GM19324 (cell line): ENCODE results near the gene AGER.
"Not testable (repeated sequence)": the region's sequence is repeated elsewhere in the genome, so short reads cannot be mapped to it uniquely, and the experiment has no call there.

Experiments used
- ATAC-seq: cut with Tn5 transposase; IDR thresholded peaks from one replicate; pipeline ENCODE4 v1.9.1; 2021; ENCODE audit warnings: mild to moderate bottlenecking, moderate library complexity; ENCODE audit not compliant: unreplicated experiment, low FRiP score

AGER gene

GRCh38 chr6:32151181-32151862 is 32.7 kb downstream of the AGER start:
- ATAC-seq = no peak

DNA sequence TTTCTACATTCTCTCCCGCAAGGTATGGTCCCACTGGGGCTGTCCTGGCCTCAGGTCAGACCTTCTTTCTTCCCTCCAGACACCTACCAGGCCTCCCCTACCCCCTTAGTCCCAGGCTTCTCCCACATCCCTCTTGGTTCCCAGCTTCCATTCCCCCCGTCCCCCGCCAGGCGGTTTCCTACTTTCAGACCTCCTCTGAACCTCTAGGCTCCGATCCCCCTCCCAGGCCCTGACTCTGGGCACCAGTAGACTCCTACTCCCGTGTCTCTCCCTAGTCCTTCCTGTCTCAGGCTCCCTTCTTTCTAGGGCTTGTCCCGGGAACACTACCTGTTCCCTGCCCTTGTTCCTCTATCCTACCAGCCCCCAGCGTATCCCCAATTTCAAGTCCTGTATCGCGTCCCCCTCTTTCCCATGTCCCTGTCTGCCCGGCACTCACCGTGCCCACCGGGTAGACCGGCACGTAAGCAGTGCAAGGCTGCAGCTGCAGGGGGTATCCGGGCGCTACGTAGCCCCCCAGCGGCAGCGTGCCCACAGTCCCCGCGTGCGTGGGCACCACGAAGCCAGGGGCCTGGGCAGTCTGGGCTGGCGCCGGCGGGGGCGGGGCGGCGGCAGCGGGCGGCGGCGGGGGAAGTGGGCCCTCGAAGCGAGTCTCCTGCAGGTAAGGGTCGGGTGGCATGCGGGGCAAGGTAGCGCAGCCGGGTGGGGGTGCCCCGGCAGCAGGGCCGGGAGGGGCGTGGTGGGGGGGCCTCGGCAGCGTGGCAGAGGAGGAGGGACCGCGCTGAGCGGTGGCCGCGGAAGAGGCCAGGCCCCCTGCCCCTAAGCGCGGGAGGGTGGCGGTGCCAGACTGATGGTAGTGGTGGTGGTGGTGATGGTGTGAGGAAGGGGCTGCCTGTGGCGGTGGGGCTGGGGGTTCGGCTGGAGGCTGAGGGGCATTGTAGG is 33.9 kb downstream of the AGER start:
- no peak for ATAC-seq

DNA sequence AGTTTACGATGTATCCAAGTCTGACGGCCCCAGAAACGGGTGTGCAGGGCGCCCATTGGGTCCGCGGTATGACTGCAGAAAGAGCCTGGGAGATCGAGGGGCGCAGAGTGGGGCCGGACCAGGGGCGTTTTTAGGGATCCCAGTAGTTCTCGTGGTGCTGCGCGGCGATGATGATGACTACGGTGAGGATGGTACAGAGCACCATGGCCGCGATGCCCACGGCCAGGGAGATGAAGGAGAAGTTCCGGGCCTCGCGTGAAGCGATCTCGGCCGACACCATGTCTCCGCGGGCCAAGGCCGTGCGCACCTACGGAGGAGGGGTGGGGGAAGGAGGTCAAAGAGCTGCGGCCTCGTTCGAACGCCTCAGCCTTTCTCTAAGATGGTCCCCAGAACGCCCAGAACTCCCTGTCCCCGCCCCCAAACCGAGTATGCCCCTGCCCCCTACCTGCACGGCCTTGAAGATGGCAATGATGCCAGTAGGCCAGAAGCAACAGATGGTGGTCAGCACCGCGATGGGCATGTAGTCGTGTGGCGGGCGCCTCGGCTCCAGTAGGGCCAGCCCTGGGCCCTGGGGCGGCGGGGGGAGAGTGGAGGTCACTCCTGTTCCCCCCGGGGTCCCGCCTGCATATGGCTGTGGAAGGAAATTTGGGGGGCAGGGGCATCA is 34.8 kb downstream of the AGER start:
- ATAC-seq = no peak

DNA sequence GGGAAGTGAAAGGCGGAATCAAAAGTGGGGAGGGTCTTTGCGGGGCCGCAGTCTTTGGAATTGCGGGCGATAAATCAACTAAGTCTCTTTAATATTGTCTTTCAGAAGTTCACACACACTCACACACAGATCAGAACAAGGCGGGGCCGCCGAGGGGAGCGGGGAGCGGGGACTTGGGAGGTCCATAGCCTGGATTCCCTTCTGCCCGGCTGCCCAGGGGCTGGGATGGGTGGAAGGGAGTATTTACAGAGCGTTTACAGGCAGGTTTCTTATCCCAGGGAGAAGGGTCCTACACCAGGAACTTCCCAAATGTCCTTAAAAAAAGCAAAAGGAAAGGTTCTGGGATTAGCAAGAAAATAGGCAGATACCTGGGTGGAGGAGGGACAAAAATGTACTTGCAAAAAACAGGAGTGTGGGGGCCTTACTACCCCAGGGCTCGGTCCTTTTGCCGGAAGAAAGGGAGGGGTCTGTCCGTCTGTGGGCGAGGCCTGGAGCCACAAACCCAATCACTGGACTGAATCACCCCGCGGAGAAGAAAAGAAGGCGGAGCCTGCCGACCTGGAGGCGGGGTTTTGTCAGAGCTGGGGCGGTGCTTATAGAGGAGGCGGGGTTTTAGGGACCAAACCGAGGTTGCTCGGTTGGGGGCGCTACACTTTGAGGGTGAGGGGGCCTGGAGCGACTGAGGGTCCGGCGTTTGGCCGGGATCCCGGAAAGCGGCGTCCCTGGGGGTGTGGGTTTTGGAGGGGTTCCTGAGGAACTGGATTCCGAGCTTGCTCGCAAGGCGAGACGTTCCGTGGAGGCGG is 35.6 kb downstream of the AGER start:
- no peak for ATAC-seq

- no peak for ATAC-seq
Observed at GRCh38 chr6:32147401-32148132, 36.5 kb downstream of the AGER start.

DNA sequence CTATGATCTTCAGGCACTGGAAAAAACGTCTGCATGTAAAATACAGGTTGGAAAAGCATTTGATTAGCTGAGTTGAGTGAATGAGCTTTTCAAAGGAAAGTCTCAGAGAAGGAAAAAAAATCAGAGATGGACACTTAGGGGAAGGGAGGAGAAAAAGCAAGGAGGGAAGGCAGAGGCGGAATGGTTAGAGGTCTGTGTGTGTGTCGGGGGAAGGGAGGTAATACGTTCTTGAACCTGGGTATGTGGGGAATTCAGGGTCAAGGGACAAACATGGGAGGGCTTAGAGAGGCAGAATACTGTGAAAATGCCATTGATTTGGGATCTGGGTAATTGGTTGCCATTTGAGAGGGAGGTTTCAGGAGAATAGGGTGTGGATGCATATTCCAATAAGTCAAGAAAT is 37.4 kb downstream of the AGER start:
- no peak for ATAC-seq

DNA sequence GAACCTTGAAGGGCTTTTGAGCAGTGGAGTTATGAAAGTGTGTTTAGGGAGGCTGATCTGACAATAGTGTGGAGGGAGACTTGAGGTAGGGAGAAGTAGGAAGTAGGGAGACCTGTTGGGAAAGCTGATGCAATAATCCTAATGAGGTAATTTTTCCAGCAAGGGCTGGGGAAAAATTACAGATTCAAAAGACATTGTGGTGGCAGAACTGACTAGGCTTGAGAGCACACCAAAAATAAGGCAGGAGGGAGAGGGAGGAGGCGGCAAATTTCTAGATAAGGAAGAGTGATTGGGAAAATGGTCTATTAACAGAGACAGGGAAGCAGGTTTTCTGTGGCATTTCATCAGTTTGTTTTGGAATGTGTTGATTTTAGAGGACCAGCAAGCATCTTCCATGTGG is 37.8 kb downstream of the AGER start:
- no peak for ATAC-seq

DNA sequence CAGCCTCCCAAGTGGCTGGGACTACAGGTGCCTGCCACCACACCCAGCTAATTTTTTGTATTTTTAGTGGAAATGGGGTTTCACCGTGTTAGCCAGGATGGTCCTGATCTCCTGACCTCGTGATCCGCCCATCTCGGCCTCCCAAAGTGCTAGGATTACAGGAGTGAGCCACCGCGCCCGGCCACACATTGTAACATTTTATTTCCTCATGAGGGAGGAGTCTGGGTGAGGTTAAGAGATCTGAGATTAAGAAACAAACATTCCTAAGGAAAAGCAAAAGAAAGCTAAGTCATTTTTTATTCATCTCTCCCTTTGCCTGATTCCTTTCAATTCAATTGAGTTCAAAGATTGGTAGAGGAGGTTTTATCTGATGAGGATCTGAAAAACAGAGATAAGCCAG is 39.8 kb downstream of the AGER start:
- not testable (repeated sequence) for ATAC-seq

DNA sequence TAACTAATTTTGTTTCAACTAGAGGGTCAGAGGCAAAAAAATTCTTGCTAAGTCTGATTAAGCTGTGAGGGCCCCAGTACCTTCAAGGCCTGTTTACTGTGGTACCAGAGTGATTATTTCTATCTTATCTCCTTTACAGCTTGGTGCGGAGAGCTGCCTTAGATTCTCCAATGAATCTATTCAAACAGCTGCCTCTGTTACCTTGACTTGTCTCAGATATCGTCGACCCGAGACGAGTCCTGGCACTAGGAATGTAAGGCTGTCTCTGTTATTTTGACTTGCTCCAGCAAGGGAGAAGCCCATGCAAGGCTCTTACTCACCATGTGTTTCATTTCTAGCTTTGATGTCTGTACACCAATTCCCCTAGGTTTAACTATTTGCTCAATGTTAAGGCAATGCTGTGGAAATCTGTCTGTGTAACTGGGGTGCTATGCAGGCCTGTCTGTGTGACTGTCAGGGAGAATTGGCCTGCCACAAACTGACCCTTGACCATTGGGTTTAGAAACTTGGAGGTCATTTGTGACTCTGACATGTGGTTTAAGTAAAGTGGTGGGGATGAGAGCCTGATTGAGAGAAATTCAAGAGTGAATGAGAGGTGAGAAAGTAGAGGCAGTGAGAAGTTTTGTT is 43.5 kb downstream of the AGER start:
- ATAC-seq = no peak

GRCh38 chr6:32139590-32139989 is 44.5 kb downstream of the AGER start:
- ATAC-seq = no peak

DNA sequence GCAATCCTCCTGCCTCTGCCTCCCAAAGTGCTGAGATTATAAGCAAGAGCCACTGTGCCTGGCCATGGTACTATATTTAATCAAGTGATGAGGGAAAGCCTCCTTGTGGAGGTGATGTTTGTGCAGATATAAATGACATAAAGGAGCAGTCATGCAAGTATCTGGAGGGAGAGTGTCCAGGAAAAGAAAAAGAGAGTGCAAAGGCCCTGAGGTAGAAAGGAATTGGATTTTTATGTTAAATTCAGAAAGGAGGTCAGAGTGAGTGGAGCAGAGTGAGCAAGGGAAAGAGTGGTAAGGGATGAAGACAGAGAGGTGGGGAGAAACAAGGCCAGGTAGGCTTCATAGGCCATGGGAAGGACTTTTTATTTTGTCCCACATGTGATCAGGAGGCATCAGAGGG is 46.6 kb downstream of the AGER start:
- no peak for ATAC-seq

GRCh38 chr6:32133786-32134185 is 50.3 kb downstream of the AGER start:
- no peak for ATAC-seq

DNA sequence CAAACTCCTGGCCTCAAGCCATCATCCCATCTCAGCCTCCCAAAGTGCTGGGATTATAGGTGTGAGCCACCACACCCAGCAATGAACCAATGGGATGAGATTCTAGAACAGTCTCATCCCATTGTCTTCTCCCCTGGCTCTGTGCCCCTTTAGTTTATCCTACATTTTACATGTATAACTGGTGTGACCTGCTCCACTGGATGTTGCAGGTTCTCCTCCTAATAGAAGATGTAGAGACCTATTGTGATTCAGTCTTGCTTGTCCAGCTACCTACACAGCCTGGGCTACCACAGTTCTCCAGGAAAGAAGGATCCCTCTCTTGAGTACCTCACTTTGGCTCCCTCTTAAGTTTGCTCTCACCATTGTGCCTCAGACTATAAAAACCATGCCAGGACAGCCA is 51.9 kb downstream of the AGER start:
- ATAC-seq = no peak

- no peak for ATAC-seq
Observed at GRCh38 chr6:32131439-32131948, 52.6 kb downstream of the AGER start.
